Activated T-cell treated with anti-CD3 and anti-CD28 coated beads for 48 hours (primary cell): Measurements from ENCODE around the gene PRSS50.

Experiments
- DNase-seq: peaks from one replicate; pipeline ENCODE4 v3.0.0-alpha.2; 2020; ENCODE audit warnings: low read depth

Gene PRSS50

GRCh38 chr3:46725621-46726314, 8.1 kb upstream of the PRSS50 start:
- DNase-seq: no peak

- no peak for DNase-seq
These were observed 6.8 kb upstream of the PRSS50 start for GRCh38 chr3:46724424-46724823.

- no peak for DNase-seq
These were observed 4.8 kb upstream of the PRSS50 start for GRCh38 chr3:46722443-46722842.

GRCh38 chr3:46721009-46721408, 3.3 kb upstream of the PRSS50 start:
- DNase-seq: no peak

- DNase-seq: no peak
These were observed 2.1 kb upstream of the PRSS50 start for GRCh38 chr3:46719735-46720271.

GRCh38 chr3:46719044-46719565, 1.4 kb upstream of the PRSS50 start:
- DNase-seq: no peak

GRCh38 chr3:46716461-46717441, 918 bp downstream of the PRSS50 start:
- no peak for DNase-seq

GRCh38 chr3:46715507-46716175, 2.0 kb downstream of the PRSS50 start:
- no peak for DNase-seq

GRCh38 chr3:46714728-46715506, 2.8 kb downstream of the PRSS50 start:
- no peak for DNase-seq

GRCh38 chr3:46713898-46714552, 3.6 kb downstream of the PRSS50 start:
- DNase-seq: no peak

GRCh38 chr3:46713050-46713897, 4.4 kb downstream of the PRSS50 start:
- DNase-seq: no peak

- no peak for DNase-seq
These were observed 5.2 kb downstream of the PRSS50 start for GRCh38 chr3:46712191-46713049.

- DNase-seq: no peak
These were observed 5.9 kb downstream of the PRSS50 start for GRCh38 chr3:46711760-46712159.

GRCh38 chr3:46711305-46711704, 6.4 kb downstream of the PRSS50 start:
- no peak for DNase-seq

GRCh38 chr3:46710671-46711295, 6.9 kb downstream of the PRSS50 start:
- no peak for DNase-seq

GRCh38 chr3:46710229-46710628, 7.4 kb downstream of the PRSS50 start:
- no peak for DNase-seq

GRCh38 chr3:46709721-46710120, 7.9 kb downstream of the PRSS50 start:
- no peak for DNase-seq

- no peak for DNase-seq
These were observed 8.5 kb downstream of the PRSS50 start for GRCh38 chr3:46709157-46709654.
